Caco-2 (cell line): ENCODE measurements around the gene CD81. TPM values are rescaled to one million over a fixed set of nuclear protein-coding genes. Genes with fewer than 3 reads are reported as not detected.

Experiments
- BruUV-seq: library from RNA; stranded (reverse); fragments of 400-500 nt; replicated peaks from 2 replicates; lab custom pipeline; 2021; lab: Mats Ljungman, UMichigan
- CTCF ChIA-PET: fragments of 300-600 bp; sonication (Branson Sonifier 250); formaldehyde crosslinking; loops from one replicate; lab custom pipeline; 2022; ENCODE audit warnings: antibody characterized with exemption; lab: Charles Lee
- POLR2A ChIA-PET: fragments of 300-600 bp; sonication (Branson Sonifier 250); formaldehyde crosslinking; loops from one replicate; lab custom pipeline; 2022; ENCODE audit warnings: antibody characterized with exemption; lab: Charles Lee
- DNase-seq, 2 experiments: peaks; one replicate each; pipeline versions ENCODE4 v3.0.0 to v3.0.0-alpha.2; 2020 to 2022
- H3K27me3 ChIP-seq: replicated peaks from 2 replicates; pipeline ENCODE4 v1.6.0; 2011; ENCODE audit warnings: low read length; ENCODE audit not compliant: control insufficient read depth, insufficient read depth
- H3K36me3 ChIP-seq: 2 replicates; pipeline ENCODE4 v1.5.1; 2011; ENCODE audit warnings: low read length; ENCODE audit not compliant: control insufficient read depth, insufficient read depth
- H3K4me1 ChIP-seq: fragments of 250-450 bp; sonication (Bioruptor Pico); 2 replicates; pipeline ENCODE4 v1.5.1; 2020; ENCODE audit warnings: mild to moderate bottlenecking
- H3K4me3 ChIP-seq: 2 replicates; pipeline ENCODE4 v1.5.1; 2011; ENCODE audit warnings: low read depth, mild to moderate bottlenecking, control low read depth, low read length
- H3K9me3 ChIP-seq: fragments of 250-450 bp; sonication (Bioruptor Pico); 2 replicates; pipeline ENCODE4 v1.5.1; 2020; ENCODE audit warnings: mild to moderate bottlenecking, moderate library complexity
- H3K27ac Mint-ChIP-seq: one replicate; pipeline ENCODE4 v1.8.0; 2022; ENCODE audit warnings: mixed read lengths; ENCODE audit not compliant: unreplicated experiment
- H3K27me3 Mint-ChIP-seq: one replicate; pipeline ENCODE4 v1.8.0; 2022; ENCODE audit warnings: mixed read lengths; ENCODE audit not compliant: insufficient read depth, unreplicated experiment
- H3K36me3 Mint-ChIP-seq: one replicate; pipeline ENCODE4 v1.8.0; 2022; ENCODE audit warnings: mild to moderate bottlenecking, mixed read lengths; ENCODE audit not compliant: insufficient read depth, unreplicated experiment
- H3K4me1 Mint-ChIP-seq: one replicate; pipeline ENCODE4 v1.8.0; 2022; ENCODE audit warnings: low read depth, mixed read lengths; ENCODE audit not compliant: unreplicated experiment
- H3K4me3 Mint-ChIP-seq: one replicate; pipeline ENCODE4 v1.8.0; 2022; ENCODE audit warnings: mild to moderate bottlenecking, moderate library complexity, mixed read lengths; ENCODE audit not compliant: unreplicated experiment
- H3K9me3 Mint-ChIP-seq: one replicate; pipeline ENCODE4 v1.8.0; 2022; ENCODE audit warnings: mixed read lengths; ENCODE audit not compliant: unreplicated experiment
- CTCF ChIP-seq, 2 experiments: fragments of 200-600 bp in 1 of 2; IDR thresholded peaks; 1 replicate in 1 of 2; 2 replicates in 1 of 2; pipeline versions ENCODE4 v1.5.1 to v1.8.0; 2011 to 2022; ENCODE audit warnings: antibody characterized with exemption in 1 of 2, control low read depth in 1 of 2, inconsistent platforms in 1 of 2, low read depth in 1 of 2, low read length in 1 of 2, mild to moderate bottlenecking in 1 of 2, moderate library complexity in 1 of 2; ENCODE audit not compliant: insufficient read depth in 1 of 2, severe bottlenecking in 1 of 2, unreplicated experiment in 1 of 2
- intact Hi-C: fragments of 100-400 bp; cut with micrococcal nuclease; formaldehyde crosslinking; loops from one replicate; pipeline ENCODE4 v1.10.0; 2022; ENCODE audit not compliant: unreplicated experiment
- total RNA-seq: library from RNA; stranded (reverse); gene quantifications from 2 replicates; pipeline ENCODE4 v1.2.3, GENCODE V29; 2022

CD81 gene
- total RNA-seq, 1 experiment from 2014 or later, result 412 TPM

GRCh38 chr11:2408671-2409070 is 31.6 kb downstream of the CD81 start:
- no peaks in the 10 kb centered on the region for H3K27me3 ChIP-seq
- DNase-seq, result no peak
- no peaks in the 10 kb centered on the region for H3K4me1 ChIP-seq
- H3K36me3 ChIP-seq, result no peaks in the 10 kb centered on the region
- ChIA-PET CTCF (interaction anchor here (1.0 to 1.4 kb wide), 3 partner anchors 8 to 105 kb away, joined by 4 to 7 read pairs (median 6); partner anchors contain the start of gene TSSC4), POLR2A (no interaction called here)
- H3K9me3 Mint-ChIP-seq, result no peaks in the 10 kb centered on the region
- H3K4me3 Mint-ChIP-seq, result no peak overlapping the region
- no peak overlapping the region for H3K27ac Mint-ChIP-seq
- no peaks in the 10 kb centered on the region for H3K9me3 ChIP-seq
- no TSS peak for BruUV-seq
- H3K36me3 Mint-ChIP-seq, result peaks cover 14% of the 10 kb centered on the region
- H3K4me1 Mint-ChIP-seq, result no peaks in the 10 kb centered on the region
- H3K4me3 ChIP-seq, result no peak overlapping the region
- H3K27me3 Mint-ChIP-seq, result no peaks in the 10 kb centered on the region
- no peak for TF ChIP-seq CTCF (IDR thresholded peaks at IDR 0.05; ENCODE audit: insufficient read depth in 1 of 2, low read depth in 1 of 2, low read length in 1 of 2, severe bottlenecking in 1 of 2, unreplicated experiment in 1 of 2)
- intact Hi-C loops, result no loop called here

GRCh38 chr11:2409126-2409525 is 32.0 kb downstream of the CD81 start:
- no TSS peak for BruUV-seq
- peaks cover 14% of the 10 kb centered on the region for H3K36me3 Mint-ChIP-seq
- no peaks in the 10 kb centered on the region for H3K36me3 ChIP-seq
- H3K27ac Mint-ChIP-seq, result no peak overlapping the region
- H3K9me3 ChIP-seq, result no peaks in the 10 kb centered on the region
- no peaks in the 10 kb centered on the region for H3K4me1 ChIP-seq
- intact Hi-C loops, result no loop called here
- CTCF ChIA-PET, result interaction anchor here (1.0 to 1.4 kb wide), 3 partner anchors 9 to 12 kb away, joined by 3 to 7 read pairs (median 6); partner anchors contain the start of gene TSSC4
- POLR2A ChIA-PET, result no interaction called here
- no peaks in the 10 kb centered on the region for H3K27me3 Mint-ChIP-seq
- DNase-seq, result no peak
- H3K27me3 ChIP-seq, result no peaks in the 10 kb centered on the region
- no peak overlapping the region for H3K4me3 Mint-ChIP-seq
- H3K9me3 Mint-ChIP-seq, result no peaks in the 10 kb centered on the region
- H3K4me3 ChIP-seq, result no peak overlapping the region
- H3K4me1 Mint-ChIP-seq, result no peaks in the 10 kb centered on the region
- TF ChIP-seq CTCF (IDR thresholded peaks at IDR 0.05; ENCODE audit: insufficient read depth in 1 of 2, low read depth in 1 of 2, low read length in 1 of 2, severe bottlenecking in 1 of 2, unreplicated experiment in 1 of 2), result no peak

GRCh38 chr11:2409611-2410468 is 32.7 kb downstream of the CD81 start:
- H3K36me3 Mint-ChIP-seq, result peaks cover 8% of the 10 kb centered on the region
- H3K9me3 Mint-ChIP-seq, result no peaks in the 10 kb centered on the region
- TF ChIP-seq CTCF (IDR thresholded peaks at IDR 0.05; ENCODE audit: insufficient read depth in 1 of 2, low read depth in 1 of 2, low read length in 1 of 2, severe bottlenecking in 1 of 2, unreplicated experiment in 1 of 2), result no peak
- Histone ChIP-seq H3K4me3 (no peak overlapping the region), H3K4me1 (no peaks in the 10 kb centered on the region), H3K36me3 (no peaks in the 10 kb centered on the region), H3K27me3 (no peaks in the 10 kb centered on the region), H3K9me3 (no peaks in the 10 kb centered on the region)
- CTCF ChIA-PET, result interaction anchor here (0.9 to 1.4 kb wide), 4 partner anchors 9 to 212 kb away, joined by 3 to 7 read pairs (median 4); partner anchors contain the start of gene TSSC4
- no peak for DNase-seq
- POLR2A ChIA-PET, result no interaction called here
- H3K4me3 Mint-ChIP-seq, result no peak overlapping the region
- H3K4me1 Mint-ChIP-seq, result no peaks in the 10 kb centered on the region
- H3K27me3 Mint-ChIP-seq, result no peaks in the 10 kb centered on the region
- H3K27ac Mint-ChIP-seq, result no peak overlapping the region
- intact Hi-C loops, result no loop called here
- no TSS peak for BruUV-seq
